OCI-LY7 (cell line): ENCODE results near the gene SPSB2. TPM values are rescaled to one million over a fixed set of nuclear protein-coding genes. Genes with fewer than 3 reads are reported as not detected.

Experiments
- BruUV-seq: library from RNA; stranded (reverse); fragments of 400-500 nt; replicated peaks from 2 replicates; lab custom pipeline; 2021; lab: Mats Ljungman, UMichigan
- CTCF ChIA-PET: fragments of 300-600 bp; sonication (Branson Sonifier 250); formaldehyde crosslinking; loops from one replicate; lab custom pipeline; 2022; ENCODE audit warnings: antibody characterized with exemption; ENCODE audit not compliant: unreplicated experiment; lab: Charles Lee
- POLR2A ChIA-PET: fragments of 300-600 bp; sonication (Branson Sonifier 250); formaldehyde crosslinking; loops from one replicate; lab custom pipeline; 2022; ENCODE audit warnings: antibody characterized with exemption; lab: Charles Lee
- DNase-seq: peaks from one replicate; pipeline ENCODE4 v3.0.0-alpha.2; 2015; ENCODE audit warnings: low spot score
- H2AFZ ChIP-seq: fragments of 200-600 bp; sonication (generic), shearing (Covaris generic); 2 replicates; pipeline ENCODE4 v1.6.1; 2014; ENCODE audit warnings: mild to moderate bottlenecking, antibody characterized with exemption, low read length, moderate library complexity
- H3K27ac ChIP-seq: fragments of 200-600 bp; sonication (generic); 2 replicates; pipeline ENCODE4 v1.5.1; 2014; ENCODE audit warnings: mixed run types, low read depth, mild to moderate bottlenecking, moderate library complexity, low read length, inconsistent platforms; ENCODE audit not compliant: poor library complexity, severe bottlenecking
- H3K36me3 ChIP-seq: fragments of 200-600 bp; sonication (generic); 2 replicates; pipeline ENCODE4 v1.6.1; 2014; ENCODE audit warnings: mild to moderate bottlenecking, antibody characterized with exemption, low read length, moderate library complexity, mixed read lengths; ENCODE audit not compliant: insufficient read depth
- H3K4me1 ChIP-seq: fragments of 200-600 bp; sonication (generic); 2 replicates; pipeline ENCODE4 v1.5.1; 2014; ENCODE audit warnings: mild to moderate bottlenecking, low read length; ENCODE audit not compliant: insufficient read depth, poor library complexity, severe bottlenecking
- H3K4me2 ChIP-seq: fragments of 200-600 bp; sonication (generic); 2 replicates; pipeline ENCODE4 v1.6.1; 2014; ENCODE audit warnings: mild to moderate bottlenecking, low read length
- H3K4me3 ChIP-seq: fragments of 200-600 bp; sonication (generic); 2 replicates; pipeline ENCODE4 v1.5.1; 2014; ENCODE audit warnings: mild to moderate bottlenecking, low read depth, low read length; ENCODE audit not compliant: poor library complexity, severe bottlenecking
- H3K79me2 ChIP-seq: fragments of 200-600 bp; sonication (generic); 2 replicates; pipeline ENCODE4 v1.6.1; 2016; ENCODE audit warnings: low read depth, mild to moderate bottlenecking, low read length, moderate library complexity, mixed read lengths; ENCODE audit not compliant: insufficient read depth
- H3K9me2 ChIP-seq: fragments of 200-600 bp; sonication (generic); 2 replicates; pipeline ENCODE4 v1.6.1; 2016; ENCODE audit warnings: mild to moderate bottlenecking, low read length, mixed read lengths; ENCODE audit not compliant: insufficient read depth
- H3K9me3 ChIP-seq: fragments of 200-600 bp; sonication (generic); 2 replicates; pipeline ENCODE4 v1.6.1; 2014; ENCODE audit warnings: mild to moderate bottlenecking, mixed run types, low read length, mixed read lengths
- H4K20me1 ChIP-seq: fragments of 200-600 bp; sonication (generic); 2 replicates; pipeline ENCODE4 v1.6.1; 2014; ENCODE audit warnings: mild to moderate bottlenecking, antibody characterized with exemption, low read length, moderate library complexity, mixed read lengths; ENCODE audit not compliant: insufficient read depth
- CTCF ChIP-seq: fragments of 200-600 bp; sonication (generic); conservative IDR thresholded peaks from 2 replicates; pipeline ENCODE4 v1.5.1; 2014; ENCODE audit warnings: mild to moderate bottlenecking, antibody characterized with exemption, low read length, moderate library complexity, mixed read lengths
- EZH2phosphoT487 ChIP-seq: fragments of 200-600 bp; sonication (generic); IDR thresholded peaks from 2 replicates; pipeline ENCODE4 v1.6.1; 2018; ENCODE audit warnings: low read depth, borderline replicate concordance, mild to moderate bottlenecking, mixed run types, antibody characterized with exemption, low read length, moderate library complexity, mixed read lengths
- intact Hi-C: fragments of 100-400 bp; cut with micrococcal nuclease; formaldehyde crosslinking; loops from one replicate; pipeline ENCODE4 v1.10.0; 2022; ENCODE audit not compliant: unreplicated experiment
- total RNA-seq, 2 experiments: library from RNA; depleted of rRNA in 1 of 2; stranded (reverse); fragments of >200 nt in 1 of 2; shearing (Covaris generic) in 1 of 2; gene quantifications; 2 replicates each; pipeline ENCODE4 v1.2.3, GENCODE V29; 2014 to 2022

The SPSB2 gene
- total RNA-seq, 2 experiments from 2014 or later, result 8.3 to 8.5 TPM

GRCh38 chr12:6899837-6900519, 26.9 kb upstream of the SPSB2 start:
- Histone ChIP-seq H3K4me1 (peaks cover 13% of the 10 kb centered on the region), H3K79me2 (no peaks in the 10 kb centered on the region), H3K36me3 (no peaks in the 10 kb centered on the region), H3K4me2 (no peak overlapping the region), H3K9me3 (no peaks in the 10 kb centered on the region), H4K20me1 (no peaks in the 10 kb centered on the region), H2AFZ (no peak overlapping the region), H3K27ac (no peak overlapping the region), H3K9me2 (no peaks in the 10 kb centered on the region), H3K4me3 (no peak overlapping the region)
- no peak for TF ChIP-seq CTCF
- no peak for TF ChIP-seq EZH2phosphoT487
- intact Hi-C loops, result no loop called here
- no TSS peak for BruUV-seq
- POLR2A ChIA-PET, result interaction anchor here (0.9 to 1.5 kb wide), 2 partner anchors 8 to 9 kb away, joined by 3 read pairs; no protein-coding TSS in a partner anchor
- DNase-seq, result no peak
- CTCF ChIA-PET, result no interaction called here

- no peak for DNase-seq
- no TSS peak for BruUV-seq
- TF ChIP-seq CTCF (no peak), EZH2phosphoT487 (no peak)
- no peak overlapping the region for H3K27ac ChIP-seq
- no peaks in the 10 kb centered on the region for H3K36me3 ChIP-seq
- intact Hi-C loops, result no loop called here
- H4K20me1 ChIP-seq, result no peaks in the 10 kb centered on the region
- peaks cover 12% of the 10 kb centered on the region for H3K4me1 ChIP-seq
- ChIA-PET CTCF (no interaction called here), POLR2A (interaction anchor here (0.6 to 1.5 kb wide), 3 partner anchors 8 to 487 kb away, joined by 3 to 4 read pairs (median 3); no protein-coding TSS in a partner anchor)
- no peaks in the 10 kb centered on the region for H3K9me2 ChIP-seq
- H3K4me2 ChIP-seq, result no peak overlapping the region
- no peaks in the 10 kb centered on the region for H3K9me3 ChIP-seq
- no peaks in the 10 kb centered on the region for H3K79me2 ChIP-seq
- H2AFZ ChIP-seq, result no peak overlapping the region
- H3K4me3 ChIP-seq, result no peak overlapping the region
Observed at GRCh38 chr12:6899427-6899826, 26.3 kb upstream of the SPSB2 start.

- Histone ChIP-seq H3K79me2 (no peaks in the 10 kb centered on the region), H3K36me3 (no peaks in the 10 kb centered on the region), H3K4me3 (no peak overlapping the region), H3K4me2 (no peak overlapping the region), H3K27ac (no peak overlapping the region), H3K9me2 (no peaks in the 10 kb centered on the region), H2AFZ (no peak overlapping the region), H4K20me1 (no peaks in the 10 kb centered on the region), H3K9me3 (no peaks in the 10 kb centered on the region), H3K4me1 (peaks cover 4% of the 10 kb centered on the region)
- ChIA-PET POLR2A (interaction anchor here (1.1 kb wide), 1 partner anchor 25 kb away, joined by 3 read pairs; no protein-coding TSS in a partner anchor), CTCF (no interaction called here)
- no peak for DNase-seq
- no TSS peak for BruUV-seq
- TF ChIP-seq CTCF (no peak), EZH2phosphoT487 (no peak)
- intact Hi-C loops, result no loop called here
Observed at GRCh38 chr12:6896846-6897435, 23.8 kb upstream of the SPSB2 start.
